ENCODE results near the gene HADHB. TPM values are rescaled to one million over a fixed set of nuclear protein-coding genes. Genes with fewer than 3 reads are reported as not detected.

The HADHB gene
- total RNA-seq, 1 experiment from 2014 or later = 101 TPM

DNA sequence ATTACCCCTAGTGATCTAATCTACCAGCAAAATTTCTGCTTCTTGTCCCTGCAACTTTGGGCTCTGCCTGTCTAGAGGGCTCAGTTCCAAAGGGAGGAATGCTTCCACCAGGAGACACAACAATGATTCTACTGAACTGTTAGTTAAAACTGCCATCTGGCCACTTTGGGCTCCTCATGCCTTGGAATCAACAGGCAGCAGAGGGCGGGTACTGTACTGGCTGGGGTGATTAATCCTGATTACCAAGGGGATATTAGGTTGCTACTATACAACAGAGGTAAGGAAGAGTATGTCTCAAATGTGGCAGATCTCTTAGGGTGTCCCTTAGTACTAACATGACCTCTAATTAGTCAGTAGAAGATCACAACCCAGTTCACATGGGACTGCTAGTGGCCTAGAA, 21.7 kb upstream of the HADHB start:
- ChIA-PET POLR2A (ENCODE audit: low non-redundant PET) (no interaction called here), CTCF (no interaction called here)
- Histone ChIP-seq H3K9me3 (ENCODE audit: low read depth, low read length, poor library complexity, severe bottlenecking) (peaks cover 4% of the 10 kb centered on the region), H3K36me3 (ENCODE audit: insufficient read depth, low read length, poor library complexity, severe bottlenecking) (peaks cover 32% of the 10 kb centered on the region), H3K27ac (ENCODE audit: low read depth, low read length, poor library complexity, severe bottlenecking) (no peak overlapping the region), H3K4me3 (ENCODE audit: low read depth, low read length, poor library complexity, severe bottlenecking) (no peak overlapping the region), H3K4me1 (ENCODE audit: insufficient read depth, low read length, poor library complexity, severe bottlenecking) (no peaks in the 10 kb centered on the region), H3K27me3 (replicated peaks; ENCODE audit: insufficient read depth, low read depth, low read length, poor library complexity) (no peaks in the 10 kb centered on the region)
- TF ChIP-seq, protein P1, sequence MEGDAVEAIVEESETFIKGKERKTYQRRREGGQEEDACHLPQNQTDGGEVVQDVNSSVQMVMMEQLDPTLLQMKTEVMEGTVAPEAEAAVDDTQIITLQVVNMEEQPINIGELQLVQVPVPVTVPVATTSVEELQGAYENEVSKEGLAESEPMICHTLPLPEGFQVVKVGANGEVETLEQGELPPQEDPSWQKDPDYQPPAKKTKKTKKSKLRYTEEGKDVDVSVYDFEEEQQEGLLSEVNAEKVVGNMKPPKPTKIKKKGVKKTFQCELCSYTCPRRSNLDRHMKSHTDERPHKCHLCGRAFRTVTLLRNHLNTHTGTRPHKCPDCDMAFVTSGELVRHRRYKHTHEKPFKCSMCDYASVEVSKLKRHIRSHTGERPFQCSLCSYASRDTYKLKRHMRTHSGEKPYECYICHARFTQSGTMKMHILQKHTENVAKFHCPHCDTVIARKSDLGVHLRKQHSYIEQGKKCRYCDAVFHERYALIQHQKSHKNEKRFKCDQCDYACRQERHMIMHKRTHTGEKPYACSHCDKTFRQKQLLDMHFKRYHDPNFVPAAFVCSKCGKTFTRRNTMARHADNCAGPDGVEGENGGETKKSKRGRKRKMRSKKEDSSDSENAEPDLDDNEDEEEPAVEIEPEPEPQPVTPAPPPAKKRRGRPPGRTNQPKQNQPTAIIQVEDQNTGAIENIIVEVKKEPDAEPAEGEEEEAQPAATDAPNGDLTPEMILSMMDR (conservative IDR thresholded peaks at IDR 0.05; ENCODE audit: low read depth, low read length) = no peak
- TF ChIP-seq EZH2 (IDR thresholded peaks at IDR 0.05; ENCODE audit: borderline replicate concordance, low read depth, low read length, poor library complexity, severe bottlenecking) = no peak
- no peak for DNase-seq (ENCODE audit: low spot score)
- intact Hi-C loops (cut with micrococcal nuclease; ENCODE audit: unreplicated experiment) = no loop called here
- BruUV-seq (replicated peaks) = no TSS peak

DNA sequence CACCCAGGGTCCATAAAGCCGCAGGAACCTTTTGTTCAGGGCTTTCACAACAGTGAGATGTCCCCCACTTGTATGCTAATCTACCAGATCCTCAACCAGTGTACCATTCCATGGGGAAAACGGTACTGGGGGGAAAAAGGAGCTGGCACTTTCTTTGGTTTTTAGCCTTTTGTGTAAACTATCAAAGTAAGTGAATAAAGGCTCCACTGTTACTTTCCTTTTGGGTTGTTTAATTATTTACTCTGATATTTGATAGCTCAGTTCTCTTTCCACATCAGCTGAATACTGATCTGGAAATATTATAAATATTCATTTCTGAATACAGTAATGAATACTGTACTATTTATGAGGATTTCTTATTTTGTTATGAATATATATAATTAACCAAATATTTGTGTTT, 20.6 kb upstream of the HADHB start:
- no peaks in the 10 kb centered on the region for H3K4me1 ChIP-seq (ENCODE audit: insufficient read depth, low read length, poor library complexity, severe bottlenecking)
- intact Hi-C loops (cut with micrococcal nuclease; ENCODE audit: unreplicated experiment) = no loop called here
- peaks cover 37% of the 10 kb centered on the region for H3K36me3 ChIP-seq (ENCODE audit: insufficient read depth, low read length, poor library complexity, severe bottlenecking)
- TF ChIP-seq, protein P1 (conservative IDR thresholded peaks at IDR 0.05; ENCODE audit: low read depth, low read length) = no peak
- TF ChIP-seq EZH2 (IDR thresholded peaks at IDR 0.05; ENCODE audit: borderline replicate concordance, low read depth, low read length, poor library complexity, severe bottlenecking) = no peak
- POLR2A ChIA-PET (ENCODE audit: low non-redundant PET) = no interaction called here
- H3K27me3 ChIP-seq (replicated peaks; ENCODE audit: insufficient read depth, low read depth, low read length, poor library complexity) = no peaks in the 10 kb centered on the region
- BruUV-seq (replicated peaks) = no TSS peak
- no peak overlapping the region for H3K27ac ChIP-seq (ENCODE audit: low read depth, low read length, poor library complexity, severe bottlenecking)
- no peaks in the 10 kb centered on the region for H3K9me3 ChIP-seq (ENCODE audit: low read depth, low read length, poor library complexity, severe bottlenecking)
- no peak overlapping the region for H3K4me3 ChIP-seq (ENCODE audit: low read depth, low read length, poor library complexity, severe bottlenecking)
- CTCF ChIA-PET = no interaction called here
- DNase-seq (ENCODE audit: low spot score) = no peak

DNA sequence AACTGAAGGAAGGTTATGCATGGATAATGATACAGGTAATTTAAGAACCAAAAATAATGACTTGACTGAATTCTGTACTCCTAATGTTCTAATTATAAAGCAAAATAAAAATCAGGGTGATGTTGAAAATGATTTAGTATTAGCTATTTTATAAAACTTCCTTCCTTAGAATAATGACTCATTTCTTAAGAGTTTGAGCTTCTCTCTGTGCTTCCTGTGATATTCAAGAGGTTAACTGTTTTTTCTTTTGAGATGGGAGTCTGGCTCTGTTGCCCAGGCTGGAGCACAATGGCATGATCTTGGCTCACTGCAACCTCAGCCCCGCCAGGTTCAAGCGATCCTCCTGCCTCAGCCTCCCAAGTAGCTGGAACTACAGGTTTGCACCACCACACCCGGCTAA, 15.1 kb upstream of the HADHB start:
- BruUV-seq (replicated peaks) = no TSS peak
- peaks cover 85% of the 10 kb centered on the region for H3K36me3 ChIP-seq (ENCODE audit: insufficient read depth, low read length, poor library complexity, severe bottlenecking)
- no peak overlapping the region for H3K27ac ChIP-seq (ENCODE audit: low read depth, low read length, poor library complexity, severe bottlenecking)

More for the DNA sequence above, 15.1 kb upstream of the HADHB start:
- CTCF ChIA-PET = no interaction called here
- intact Hi-C loops (cut with micrococcal nuclease; ENCODE audit: unreplicated experiment) = no loop called here
- TF ChIP-seq, protein P1 (conservative IDR thresholded peaks at IDR 0.05; ENCODE audit: low read depth, low read length) = no peak
- no peak for TF ChIP-seq EZH2 (IDR thresholded peaks at IDR 0.05; ENCODE audit: borderline replicate concordance, low read depth, low read length, poor library complexity, severe bottlenecking)
- Histone ChIP-seq H3K27me3 (replicated peaks; ENCODE audit: insufficient read depth, low read depth, low read length, poor library complexity) (no peaks in the 10 kb centered on the region), H3K9me3 (ENCODE audit: low read depth, low read length, poor library complexity, severe bottlenecking) (no peaks in the 10 kb centered on the region), H3K4me1 (ENCODE audit: insufficient read depth, low read length, poor library complexity, severe bottlenecking) (no peaks in the 10 kb centered on the region), H3K4me3 (ENCODE audit: low read depth, low read length, poor library complexity, severe bottlenecking) (no peak overlapping the region)
- POLR2A ChIA-PET (ENCODE audit: low non-redundant PET) = no interaction called here
- no peak for DNase-seq (ENCODE audit: low spot score)
